Coronary artery (tissue), 2 donors: Measurements from ENCODE around the gene PRIMA1.

Experiments used
- DNase-seq: peaks from one replicate; pipeline ENCODE4 v3.0.0-alpha.2; 2017; ENCODE audit warnings: low spot score
- H3K27ac ChIP-seq, 2 donors: fragments of 200-600 bp; sonication (generic); one replicate each; pipeline ENCODE4 v1.5.1; 2016 to 2019
- H3K4me3 ChIP-seq: fragments of 200-600 bp; sonication (generic); 2 replicates; pipeline ENCODE4 v1.5.1; 2016; ENCODE audit warnings: mild to moderate bottlenecking, moderate library complexity
- CTCF ChIP-seq: fragments of 200-600 bp; sonication (generic); IDR thresholded peaks from one replicate; pipeline ENCODE4 v1.5.1; 2019; ENCODE audit warnings: antibody characterized with exemption

PRIMA1 gene

GRCh38 chr14:93727039-93727740 is 61.1 kb downstream of the PRIMA1 start:
- DNase-seq = no peak
- no peak for TF ChIP-seq CTCF
- H3K4me3 ChIP-seq = no peak overlapping the region
- H3K27ac ChIP-seq = no peak overlapping the region

- Histone ChIP-seq H3K27ac (no peak overlapping the region), H3K4me3 (no peak overlapping the region)
- TF ChIP-seq CTCF = no peak
- DNase-seq = no peak
Measured at GRCh38 chr14:93725993-93726392, 62.3 kb downstream of the PRIMA1 start.

GRCh38 chr14:93725002-93725582 is 63.2 kb downstream of the PRIMA1 start:
- no peak for DNase-seq
- Histone ChIP-seq H3K4me3 (no peak overlapping the region), H3K27ac (no peak overlapping the region)
- no peak for TF ChIP-seq CTCF

- DNase-seq = peak; percentile 43
- H3K27ac ChIP-seq = no peak overlapping the region
- TF ChIP-seq CTCF = no peak
- H3K4me3 ChIP-seq = no peak overlapping the region
Measured at GRCh38 chr14:93723001-93723400, 65.3 kb downstream of the PRIMA1 start.

- no peak for TF ChIP-seq CTCF
- no peak overlapping the region for H3K27ac ChIP-seq
- H3K4me3 ChIP-seq = no peak overlapping the region
- peak; percentile 54 for DNase-seq
Measured at GRCh38 chr14:93720981-93721483, 67.3 kb downstream of the PRIMA1 start.

- DNase-seq = peak; percentile 45
- TF ChIP-seq CTCF = no peak
- Histone ChIP-seq H3K4me3 (no peak overlapping the region), H3K27ac (no peak overlapping the region)
Measured at GRCh38 chr14:93720076-93720815, 68.0 kb downstream of the PRIMA1 start.
